ENCODE measurements around the gene CYTH3. TPM values are rescaled to one million over a fixed set of nuclear protein-coding genes. Genes with fewer than 3 reads are reported as not detected.

The CYTH3 gene
- total RNA-seq, 3 donors from 2014 or later (not counting 1 experiment from before 2014, with no cell fraction given), result 7.7 to 42.6 (median 13.6) TPM

DNA sequence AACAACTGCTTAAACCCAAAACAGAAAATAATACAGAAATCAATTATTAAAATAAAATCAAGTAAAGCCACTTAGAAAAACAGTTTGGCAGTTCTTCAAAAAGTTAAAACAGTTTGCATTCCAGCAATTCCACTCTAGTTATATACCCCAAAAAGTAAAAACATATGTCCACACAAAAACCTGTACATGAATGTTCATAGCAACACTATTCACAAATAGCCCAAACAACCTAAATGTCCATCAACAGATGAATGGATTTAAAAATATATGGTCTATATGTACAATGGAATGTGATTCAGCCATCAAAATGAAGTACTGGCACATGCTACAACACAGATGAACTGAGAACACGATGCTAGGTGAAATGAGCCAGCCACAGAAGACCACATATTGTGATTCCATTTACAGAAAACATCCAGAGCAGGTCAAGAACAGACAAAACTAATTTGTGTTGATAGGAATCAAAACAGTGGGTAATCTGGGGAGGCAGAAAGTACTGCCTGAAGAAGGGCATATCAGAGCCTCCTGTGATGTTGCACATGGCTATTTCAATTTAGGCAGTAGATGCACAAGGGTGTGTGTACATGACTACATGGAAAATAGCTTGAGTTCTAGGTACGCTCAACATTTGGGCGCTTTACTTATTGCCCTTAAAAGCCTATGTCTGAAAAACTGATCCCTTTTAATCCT is 66.3 kb downstream of the CYTH3 start:
- H3K9me3 ChIP-seq (ENCODE audit: control insufficient read depth, insufficient read depth, low read length), result no peaks in the 10 kb centered on the region
- WGBS (ENCODE audit: insufficient coverage), result 97% methylated on average over 3 of the region's 3 CpGs
- no peaks in the 10 kb centered on the region for H3K27me3 ChIP-seq (ENCODE audit: control insufficient read depth, insufficient read depth, low read length)
- H3K9me3 Mint-ChIP-seq, result no peaks in the 10 kb centered on the region
- no peak for DNase-seq
- no peaks in the 10 kb centered on the region for H3K27me3 Mint-ChIP-seq (ENCODE audit: low read depth in 2 of 2)
- TF ChIP-seq, protein P1, sequence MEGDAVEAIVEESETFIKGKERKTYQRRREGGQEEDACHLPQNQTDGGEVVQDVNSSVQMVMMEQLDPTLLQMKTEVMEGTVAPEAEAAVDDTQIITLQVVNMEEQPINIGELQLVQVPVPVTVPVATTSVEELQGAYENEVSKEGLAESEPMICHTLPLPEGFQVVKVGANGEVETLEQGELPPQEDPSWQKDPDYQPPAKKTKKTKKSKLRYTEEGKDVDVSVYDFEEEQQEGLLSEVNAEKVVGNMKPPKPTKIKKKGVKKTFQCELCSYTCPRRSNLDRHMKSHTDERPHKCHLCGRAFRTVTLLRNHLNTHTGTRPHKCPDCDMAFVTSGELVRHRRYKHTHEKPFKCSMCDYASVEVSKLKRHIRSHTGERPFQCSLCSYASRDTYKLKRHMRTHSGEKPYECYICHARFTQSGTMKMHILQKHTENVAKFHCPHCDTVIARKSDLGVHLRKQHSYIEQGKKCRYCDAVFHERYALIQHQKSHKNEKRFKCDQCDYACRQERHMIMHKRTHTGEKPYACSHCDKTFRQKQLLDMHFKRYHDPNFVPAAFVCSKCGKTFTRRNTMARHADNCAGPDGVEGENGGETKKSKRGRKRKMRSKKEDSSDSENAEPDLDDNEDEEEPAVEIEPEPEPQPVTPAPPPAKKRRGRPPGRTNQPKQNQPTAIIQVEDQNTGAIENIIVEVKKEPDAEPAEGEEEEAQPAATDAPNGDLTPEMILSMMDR (IDR thresholded peaks at IDR 0.05), result no peak
- intact Hi-C loops (cut with micrococcal nuclease), result no loop called here
- peaks cover 5 to 28% of the 10 kb centered on the region in 2 donors for H3K4me1 Mint-ChIP-seq
- no peak for ATAC-seq
- H3K4me3 ChIP-seq (ENCODE audit: low read length), result no peak overlapping the region
- no peak overlapping the region for H3K4me3 Mint-ChIP-seq
- no peaks in the 10 kb centered on the region for H3K4me1 ChIP-seq (ENCODE audit: control insufficient read depth, insufficient read depth, low read length)
- H3K36me3 Mint-ChIP-seq, result no peaks in the 10 kb centered on the region
- H3K36me3 ChIP-seq (ENCODE audit: control insufficient read depth, insufficient read depth, low read length), result no peaks in the 10 kb centered on the region
- H3K27ac ChIP-seq (ENCODE audit: low read length), result no peak overlapping the region
- peak overlapping the region in 1 of 2 donors; percentile 20 for H3K27ac Mint-ChIP-seq

DNA sequence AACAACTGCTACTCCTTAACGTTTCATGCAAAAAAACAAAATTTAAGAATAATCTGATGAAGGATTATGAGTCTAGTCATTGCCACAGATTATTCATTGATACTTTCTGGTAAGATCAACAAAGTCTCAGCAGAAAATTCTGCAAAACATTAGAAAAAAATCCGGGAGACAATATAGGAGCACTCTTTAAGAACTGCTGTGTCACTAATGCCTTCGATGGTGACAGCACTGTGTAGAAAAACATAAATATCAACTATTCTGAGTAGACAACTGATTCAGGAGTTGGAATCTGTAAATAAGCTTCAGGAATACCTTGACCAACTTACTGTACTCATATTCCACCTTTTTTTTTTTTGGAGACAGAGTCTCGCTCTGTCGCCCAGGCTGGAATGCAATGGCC is 69.0 kb downstream of the CYTH3 start:
- Histone ChIP-seq H3K9me3 (ENCODE audit: control insufficient read depth, insufficient read depth, low read length) (no peaks in the 10 kb centered on the region), H3K36me3 (ENCODE audit: control insufficient read depth, insufficient read depth, low read length) (no peaks in the 10 kb centered on the region), H3K27me3 (ENCODE audit: control insufficient read depth, insufficient read depth, low read length) (no peaks in the 10 kb centered on the region), H3K4me1 (ENCODE audit: control insufficient read depth, insufficient read depth, low read length) (no peaks in the 10 kb centered on the region), H3K27ac (ENCODE audit: low read length) (no peak overlapping the region), H3K4me3 (ENCODE audit: low read length) (no peak overlapping the region)
- Mint-ChIP-seq H3K4me1 (peaks cover 5 to 15% of the 10 kb centered on the region in 2 donors), H3K9me3 (no peaks in the 10 kb centered on the region), H3K36me3 (no peaks in the 10 kb centered on the region), H3K27me3 (ENCODE audit: low read depth in 2 of 2) (no peaks in the 10 kb centered on the region), H3K4me3 (no peak overlapping the region), H3K27ac (no peak overlapping the region)
- 97% methylated on average over 5 of the region's 5 CpGs for WGBS (ENCODE audit: insufficient coverage)
- intact Hi-C loops (cut with micrococcal nuclease), result no loop called here
- no peak for ATAC-seq
- no peak for DNase-seq
- TF ChIP-seq, protein P1 (IDR thresholded peaks at IDR 0.05), result no peak

DNA sequence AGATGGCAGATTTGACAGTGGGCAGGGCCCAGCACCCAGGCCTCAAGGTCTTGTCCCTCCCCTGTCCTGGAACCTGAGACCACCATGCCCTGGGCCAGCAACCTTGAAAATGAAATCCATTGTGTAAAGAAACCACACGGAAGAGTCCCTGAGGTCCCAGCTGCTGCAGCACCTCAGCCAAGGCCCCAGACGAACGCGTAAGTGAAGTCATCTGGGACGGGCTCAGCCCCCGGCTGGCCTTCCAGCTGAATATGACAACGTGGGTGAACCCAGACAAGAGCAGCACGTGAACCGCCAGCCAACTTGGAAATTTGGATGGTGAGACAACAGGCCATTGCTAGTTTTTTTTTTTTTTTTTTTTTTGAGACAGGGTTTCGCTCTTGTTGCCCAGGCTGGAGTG is 70.3 kb downstream of the CYTH3 start:
- no peaks in the 10 kb centered on the region for H3K36me3 ChIP-seq (ENCODE audit: control insufficient read depth, insufficient read depth, low read length)
- Mint-ChIP-seq H3K4me1 (peaks cover 5 to 9% of the 10 kb centered on the region in 2 donors), H3K4me3 (no peak overlapping the region), H3K27me3 (ENCODE audit: low read depth in 2 of 2) (no peaks in the 10 kb centered on the region), H3K9me3 (no peaks in the 10 kb centered on the region), H3K27ac (no peak overlapping the region), H3K36me3 (no peaks in the 10 kb centered on the region)
- H3K4me1 ChIP-seq (ENCODE audit: control insufficient read depth, insufficient read depth, low read length), result no peaks in the 10 kb centered on the region
- no peak overlapping the region for H3K4me3 ChIP-seq (ENCODE audit: low read length)
- ATAC-seq (no peak), DNase-seq (no peak)
- 96% methylated on average over 10 of the region's 10 CpGs for WGBS (ENCODE audit: insufficient coverage)
- no peaks in the 10 kb centered on the region for H3K27me3 ChIP-seq (ENCODE audit: control insufficient read depth, insufficient read depth, low read length)
- TF ChIP-seq, protein P1 (IDR thresholded peaks at IDR 0.05), result no peak
- no peak overlapping the region for H3K27ac ChIP-seq (ENCODE audit: low read length)
- H3K9me3 ChIP-seq (ENCODE audit: control insufficient read depth, insufficient read depth, low read length), result no peaks in the 10 kb centered on the region
- intact Hi-C loops (cut with micrococcal nuclease), result no loop called here

DNA sequence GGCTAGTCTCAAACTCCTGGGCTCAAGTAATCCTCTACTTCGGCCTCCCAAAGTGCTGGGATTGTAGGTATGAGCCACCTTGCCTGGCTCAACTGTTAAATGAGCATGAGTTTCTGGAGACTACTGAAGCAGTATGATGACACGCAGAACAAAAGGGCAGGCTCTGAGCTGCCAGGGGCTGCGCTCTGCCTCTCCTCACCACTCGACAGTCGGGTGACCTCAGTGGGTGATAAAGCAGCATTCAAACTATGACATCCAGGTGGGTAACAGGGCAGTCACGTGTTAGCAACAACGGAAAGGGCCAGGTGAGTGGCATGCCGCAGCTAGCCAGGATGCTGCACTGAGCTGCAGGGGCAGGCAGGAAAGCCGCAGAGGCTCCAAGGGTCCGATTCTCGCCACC is 71.5 kb downstream of the CYTH3 start:
- H3K4me3 ChIP-seq (ENCODE audit: low read length), result no peak overlapping the region
- Mint-ChIP-seq H3K36me3 (no peaks in the 10 kb centered on the region), H3K4me3 (no peak overlapping the region), H3K27me3 (ENCODE audit: low read depth in 2 of 2) (no peaks in the 10 kb centered on the region), H3K9me3 (no peaks in the 10 kb centered on the region), H3K27ac (no peak overlapping the region), H3K4me1 (peaks cover 1 to 5% of the 10 kb centered on the region in 2 donors)
- H3K9me3 ChIP-seq (ENCODE audit: control insufficient read depth, insufficient read depth, low read length), result no peaks in the 10 kb centered on the region
- TF ChIP-seq, protein P1 (IDR thresholded peaks at IDR 0.05), result no peak
- no peaks in the 10 kb centered on the region for H3K27me3 ChIP-seq (ENCODE audit: control insufficient read depth, insufficient read depth, low read length)
- no peaks in the 10 kb centered on the region for H3K36me3 ChIP-seq (ENCODE audit: control insufficient read depth, insufficient read depth, low read length)
- no peaks in the 10 kb centered on the region for H3K4me1 ChIP-seq (ENCODE audit: control insufficient read depth, insufficient read depth, low read length)
- ATAC-seq, result no peak
- no peak overlapping the region for H3K27ac ChIP-seq (ENCODE audit: low read length)
- intact Hi-C loops (cut with micrococcal nuclease), result no loop called here
- no peak for DNase-seq
- 95% methylated on average over 11 of the region's 11 CpGs for WGBS (ENCODE audit: insufficient coverage)
